ENCODE data around the gene NAA20.

The NAA20 gene

DNA sequence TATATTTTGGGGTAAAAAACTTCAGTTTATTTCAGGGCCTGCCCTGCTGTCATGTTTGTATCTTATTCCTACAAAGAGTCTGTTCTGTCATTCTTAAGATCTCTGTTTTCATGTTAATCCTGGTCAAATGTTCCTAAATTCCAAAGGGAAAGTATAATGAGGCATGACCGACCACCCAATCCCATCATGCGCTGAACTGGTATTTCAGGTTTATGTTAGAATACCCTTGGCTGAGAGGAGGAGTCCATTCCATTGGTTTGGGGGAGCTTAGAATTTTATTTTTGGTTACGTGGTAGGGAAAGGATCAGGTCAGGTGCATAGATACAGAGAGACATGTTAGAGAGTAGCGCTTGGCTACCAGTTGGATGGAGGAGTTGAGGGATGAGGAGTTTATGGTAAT, 60.9 kb downstream of the NAA20 start:
- no peak for DNase-seq

DNA sequence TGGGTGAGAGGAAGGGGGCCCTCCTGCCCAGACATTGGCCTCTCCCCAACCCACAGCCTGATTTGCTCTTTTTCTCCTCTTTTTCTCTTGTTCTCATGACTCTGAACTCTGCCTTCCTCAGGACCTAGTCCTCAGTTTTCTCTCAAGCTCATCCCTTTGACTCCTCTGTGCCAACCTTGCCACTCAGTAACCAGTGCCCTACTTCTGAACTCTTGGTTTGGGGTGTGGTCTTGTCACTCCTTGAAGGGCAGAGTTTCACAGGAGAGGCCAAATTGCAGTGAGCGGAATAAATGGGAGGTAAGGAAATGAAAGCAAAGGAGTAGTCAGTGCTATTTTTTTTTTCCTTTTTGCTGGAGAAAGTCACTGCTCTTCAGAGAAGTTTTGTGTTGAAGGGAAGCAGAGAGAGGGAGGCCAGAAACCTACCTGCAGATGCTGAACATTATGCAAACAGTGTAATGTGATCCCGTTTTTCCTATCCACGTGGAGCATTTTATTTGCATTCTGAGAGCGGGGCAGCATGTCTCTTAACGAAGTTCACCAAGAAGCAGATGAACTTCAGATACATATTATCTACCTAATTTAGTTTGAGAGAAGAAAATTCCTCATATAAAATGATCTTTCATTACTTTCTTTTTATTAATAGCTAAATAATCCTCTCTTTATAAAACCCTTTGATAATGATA, 62.1 kb downstream of the NAA20 start:
- no peak for DNase-seq
